ENCODE data around the gene AKAP13.

DNA sequence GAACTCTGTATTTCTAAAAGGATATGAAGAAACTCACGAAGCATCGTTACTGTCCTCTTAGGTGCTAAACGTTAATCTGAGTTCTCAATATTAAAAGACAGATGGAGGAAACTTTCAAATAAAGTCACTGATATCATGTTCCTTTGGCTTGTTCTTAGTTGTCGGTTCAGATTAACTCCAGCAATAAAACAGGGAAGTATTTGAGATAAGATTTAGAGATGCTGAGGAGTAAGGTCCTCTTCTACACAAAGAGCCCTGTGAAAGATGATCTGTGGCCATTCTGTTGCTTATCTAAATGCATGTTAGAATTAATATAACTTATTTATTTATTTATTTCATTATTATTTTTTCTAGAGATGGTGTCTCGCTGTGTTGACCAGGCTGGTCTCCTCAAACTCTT is 19.2 kb downstream of the AKAP13 start:
- no peak for TF ChIP-seq POLR2A (IDR thresholded peaks at IDR 0.05)
- TF ChIP-seq EP300 (IDR thresholded peaks at IDR 0.05): no peak
- TF ChIP-seq, protein P1, sequence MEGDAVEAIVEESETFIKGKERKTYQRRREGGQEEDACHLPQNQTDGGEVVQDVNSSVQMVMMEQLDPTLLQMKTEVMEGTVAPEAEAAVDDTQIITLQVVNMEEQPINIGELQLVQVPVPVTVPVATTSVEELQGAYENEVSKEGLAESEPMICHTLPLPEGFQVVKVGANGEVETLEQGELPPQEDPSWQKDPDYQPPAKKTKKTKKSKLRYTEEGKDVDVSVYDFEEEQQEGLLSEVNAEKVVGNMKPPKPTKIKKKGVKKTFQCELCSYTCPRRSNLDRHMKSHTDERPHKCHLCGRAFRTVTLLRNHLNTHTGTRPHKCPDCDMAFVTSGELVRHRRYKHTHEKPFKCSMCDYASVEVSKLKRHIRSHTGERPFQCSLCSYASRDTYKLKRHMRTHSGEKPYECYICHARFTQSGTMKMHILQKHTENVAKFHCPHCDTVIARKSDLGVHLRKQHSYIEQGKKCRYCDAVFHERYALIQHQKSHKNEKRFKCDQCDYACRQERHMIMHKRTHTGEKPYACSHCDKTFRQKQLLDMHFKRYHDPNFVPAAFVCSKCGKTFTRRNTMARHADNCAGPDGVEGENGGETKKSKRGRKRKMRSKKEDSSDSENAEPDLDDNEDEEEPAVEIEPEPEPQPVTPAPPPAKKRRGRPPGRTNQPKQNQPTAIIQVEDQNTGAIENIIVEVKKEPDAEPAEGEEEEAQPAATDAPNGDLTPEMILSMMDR (IDR thresholded peaks at IDR 0.05): no peak

All from ovary (tissue), 3 donors.